Thyroid gland (tissue), 4 donors: ENCODE data around the gene VWF.

Experiments
- CTCF ChIP-seq, 6 experiments: fragments of 200-600 bp in 3 of 6; fragments of 450-650 bp in 3 of 6; sonication (generic) in 3 of 6; IDR thresholded peaks; one replicate each; pipeline ENCODE4 v1.5.1; 2016 to 2019; ENCODE audit warnings: antibody characterized with exemption in 6 of 6, mild to moderate bottlenecking in 2 of 6, inconsistent platforms in 1 of 6, moderate library complexity in 1 of 6
- POLR2A ChIP-seq, 2 donors: fragments of 450-650 bp; IDR thresholded peaks; one replicate each; pipeline ENCODE4 v1.6.1; 2017; ENCODE audit warnings: antibody characterized with exemption in 2 of 2, mild to moderate bottlenecking in 2 of 2, moderate library complexity in 1 of 2

GRCh38 chr12:5909560-5909959 is 214.9 kb downstream of the VWF start:
- TF ChIP-seq CTCF (IDR thresholded peaks at IDR 0.05) (no peak), POLR2A (IDR thresholded peaks at IDR 0.05) (no peak)
